Left lung (tissue), 10 donors: ENCODE results near the gene CNST. TPM values are rescaled to one million over a fixed set of nuclear protein-coding genes. Genes with fewer than 3 reads are reported as not detected.

Experiments
- ATAC-seq: fragments of 200-7000 bp; cut with Tn5 transposase; one replicate; pipeline ENCODE4 v1.9.1; 2020; ENCODE audit warnings: moderate library complexity
- DNase-seq, 4 donors: peaks; one replicate each; pipeline ENCODE4 v3.0.0-alpha.2; 2013 to 2020
- H3K27ac ChIP-seq, 2 donors: fragments of 200-600 bp; sonication (generic) in 1 of 2; one replicate each; pipeline versions ENCODE4 v1.5.0 to v1.8.0; 2020 to 2021
- H3K27me3 ChIP-seq, 2 donors: fragments of 200-600 bp; sonication (generic) in 1 of 2; one replicate each; pipeline versions ENCODE4 v1.5.0 to v1.8.0; 2020 to 2021
- H3K36me3 ChIP-seq, 2 donors: fragments of 200-600 bp; sonication (generic) in 1 of 2; one replicate each; pipeline versions ENCODE4 v1.5.0 to v1.8.0; 2020 to 2021
- H3K4me1 ChIP-seq, 2 donors: fragments of 200-600 bp; one replicate each; pipeline ENCODE4 v1.8.0; 2021
- H3K4me3 ChIP-seq, 2 donors: fragments of 200-600 bp; sonication (generic) in 1 of 2; one replicate each; pipeline versions ENCODE4 v1.5.0 to v1.8.0; 2020 to 2021; ENCODE audit warnings: mild to moderate bottlenecking in 1 of 2
- H3K9me3 ChIP-seq, 2 donors: fragments of 200-600 bp; sonication (generic) in 1 of 2; one replicate each; pipeline versions ENCODE4 v1.5.0 to v1.8.0; 2020 to 2021
- CTCF ChIP-seq, 2 donors: fragments of 200-600 bp; sonication (generic) in 1 of 2; IDR thresholded peaks; one replicate each; pipeline versions ENCODE4 v1.5.0 to v1.8.0; 2021; ENCODE audit warnings: antibody characterized with exemption in 2 of 2
- intact Hi-C, 2 donors: fragments of 100-400 bp; cut with DNase I; formaldehyde crosslinking; loops; one replicate each; pipeline versions ENCODE4 v1.11.2 to v1.14.2; 2022
- polyA plus RNA-seq, 6 donors: library from polyadenylated mRNA; unstranded; fragments of 120-200 nt; gene quantifications; one replicate each; pipeline ENCODE4 v1.2.1, GENCODE V29; 2013; ENCODE audit not compliant: insufficient read length in 6 of 6
- total RNA-seq, 2 donors: library from RNA; stranded (reverse); fragmentation: NEBNext Ultra II Directional; extraction: Animal tissue kit (Norgen Biotek cat#: 25700); gene quantifications; one replicate each; pipeline ENCODE4 v1.2.1, GENCODE V29; 2021
- donor health status: DM: no; HTN: yes; CAD: no.
- donor health status: DM: no; HTN: no; CAD: no.

Gene CNST
- total and polyA plus RNA-seq, 8 donors = 18.0 to 24.0 (median 19.6) TPM

- ATAC-seq = peak; percentile 96
- Histone ChIP-seq H3K36me3 (no peaks in the 10 kb centered on the region), H3K4me3 (peak overlapping the region; percentile 10 to 24), H3K9me3 (peaks cover 0 to 2% of the 10 kb centered on the region in 2 donors), H3K4me1 (peaks cover 5 to 23% of the 10 kb centered on the region in 2 donors), H3K27ac (peak overlapping the region in 1 of 2 donors; percentile 37), H3K27me3 (no peaks in the 10 kb centered on the region)
- peak; percentile 83 to 84 for TF ChIP-seq CTCF (IDR thresholded peaks at IDR 0.05)
- intact Hi-C loops = loop anchor here in 1 of 2 donors (5.0 kb wide), 1 partner anchor 202 kb away; no protein-coding TSS in a partner anchor
- DNase-seq = peak; percentile 75 to 89 (median 86)
These were observed 133.0 kb downstream of the CNST start for GRCh38 chr1:246699095-246699735.

- ATAC-seq = no peak
- no peak for DNase-seq
- intact Hi-C loops = no loop called here
- no peak overlapping the region for H3K27ac ChIP-seq
- H3K27me3 ChIP-seq = no peaks in the 10 kb centered on the region
- no peaks in the 10 kb centered on the region for H3K9me3 ChIP-seq
- H3K4me1 ChIP-seq = peaks cover 4 to 36% of the 10 kb centered on the region in 2 donors
- TF ChIP-seq CTCF (IDR thresholded peaks at IDR 0.05) = no peak
- H3K4me3 ChIP-seq = no peak overlapping the region
- no peaks in the 10 kb centered on the region for H3K36me3 ChIP-seq
These were observed 137.3 kb downstream of the CNST start for GRCh38 chr1:246703581-246703980.

- H3K9me3 ChIP-seq = no peaks in the 10 kb centered on the region
- ATAC-seq (peak; percentile 36), DNase-seq (no peak)
- TF ChIP-seq CTCF (IDR thresholded peaks at IDR 0.05) = no peak
- H3K27ac ChIP-seq = no peak overlapping the region
- no peak overlapping the region for H3K4me3 ChIP-seq
- H3K36me3 ChIP-seq = no peaks in the 10 kb centered on the region
- peaks cover 0 to 37% of the 10 kb centered on the region in 2 donors for H3K4me1 ChIP-seq
- H3K27me3 ChIP-seq = no peaks in the 10 kb centered on the region
- intact Hi-C loops = no loop called here
These were observed 139.1 kb downstream of the CNST start for GRCh38 chr1:246705368-246705767.

DNA sequence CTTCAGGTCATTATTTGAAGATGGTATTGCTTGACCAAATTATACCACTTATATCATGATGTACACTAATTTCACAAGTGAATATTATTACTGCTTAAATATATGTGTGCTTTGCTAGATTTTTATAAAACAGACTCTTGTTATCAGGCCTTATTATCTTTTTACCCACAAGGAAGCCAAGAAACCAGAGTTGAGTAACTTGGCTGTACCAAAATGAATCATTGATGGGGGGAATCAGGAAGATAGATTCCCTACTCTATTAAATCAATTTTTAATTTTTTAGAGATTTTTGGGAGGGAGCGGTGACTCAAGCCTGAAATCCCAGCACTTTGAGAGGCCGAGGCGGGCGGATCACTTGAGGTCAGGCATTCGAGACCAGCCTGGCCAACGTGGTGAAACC is 141.9 kb downstream of the CNST start:
- Histone ChIP-seq H3K27me3 (no peaks in the 10 kb centered on the region), H3K36me3 (no peaks in the 10 kb centered on the region), H3K9me3 (peaks cover 0 to 3% of the 10 kb centered on the region in 2 donors), H3K4me1 (peaks cover 0 to 37% of the 10 kb centered on the region in 2 donors), H3K4me3 (no peak overlapping the region), H3K27ac (no peak overlapping the region)
- intact Hi-C loops = no loop called here
- no peak for ATAC-seq
- no peak for DNase-seq
- no peak for TF ChIP-seq CTCF (IDR thresholded peaks at IDR 0.05)

DNA sequence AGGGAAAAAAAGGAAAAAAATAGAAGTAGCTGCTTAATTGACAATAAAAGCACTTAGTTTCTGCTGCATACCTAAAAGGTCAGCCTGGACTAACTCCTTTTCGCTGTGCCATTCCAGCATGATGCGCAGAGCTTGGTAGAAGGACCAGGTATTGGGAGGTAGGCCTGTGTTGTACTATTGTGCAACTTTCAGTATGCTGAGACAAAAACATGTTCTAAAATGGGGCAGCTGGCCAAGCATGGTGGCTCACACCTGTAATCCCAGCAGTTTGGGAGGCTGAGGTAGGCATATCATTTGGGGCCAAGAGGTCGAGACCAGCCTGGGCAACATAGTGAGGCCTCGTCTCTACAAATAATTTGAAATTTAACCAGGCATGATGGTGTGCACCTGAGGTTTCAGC is 142.9 kb downstream of the CNST start:
- Histone ChIP-seq H3K9me3 (peaks cover 0 to 3% of the 10 kb centered on the region in 2 donors), H3K4me3 (no peak overlapping the region), H3K4me1 (peaks cover 0 to 28% of the 10 kb centered on the region in 2 donors), H3K36me3 (no peaks in the 10 kb centered on the region), H3K27ac (no peak overlapping the region), H3K27me3 (no peaks in the 10 kb centered on the region)
- intact Hi-C loops = no loop called here
- DNase-seq = no peak
- no peak for ATAC-seq
- no peak for TF ChIP-seq CTCF (IDR thresholded peaks at IDR 0.05)
